Naive thymus-derived CD4-positive, alpha-beta T cell (primary cell): ENCODE measurements around the gene RCOR3. TPM values are rescaled to one million over a fixed set of nuclear protein-coding genes. Genes with fewer than 3 reads are reported as not detected.

Experiments
- ATAC-seq: fragments of 150-1000 bp; cut with Tn5 transposase; 2 replicates; pipeline ENCODE4 v1.10.0; 2021; ENCODE audit warnings: mild to moderate bottlenecking, moderate library complexity
- CTCF ChIA-PET: fragments of 350-600 bp; sonication (Branson Sonifier 250); formaldehyde crosslinking; loops from one replicate; lab custom pipeline; 2021; ENCODE audit warnings: antibody characterized with exemption; lab: Charles Lee
- POLR2A ChIA-PET: fragments of 350-600 bp; sonication (Branson Sonifier 250); formaldehyde crosslinking; loops from one replicate; lab custom pipeline; 2021; ENCODE audit warnings: antibody characterized with exemption, inconsistent platforms; lab: Charles Lee
- DNase-seq, 9 donors: peaks; one replicate each; pipeline versions ENCODE4 v3.0.0 to v3.0.0-alpha.2; 2020 to 2022; ENCODE audit warnings: mixed read lengths in 1 of 9
- H3K27ac ChIP-seq: one replicate; pipeline ENCODE4 v1.7.0; 2013; ENCODE audit warnings: mild to moderate bottlenecking, low read depth, low read length, moderate library complexity
- H3K27me3 ChIP-seq, 2 donors: one replicate each; pipeline ENCODE4 v1.7.0; 2013; ENCODE audit warnings: low read length in 2 of 2, mild to moderate bottlenecking in 2 of 2, moderate library complexity in 2 of 2; ENCODE audit not compliant: control insufficient read depth in 2 of 2, insufficient read depth in 2 of 2
- H3K36me3 ChIP-seq, 3 experiments: 1 replicate in 2 of 3; 2 replicates in 1 of 3; pipeline ENCODE4 v1.7.0; 2013; ENCODE audit warnings: low read length in 3 of 3, mild to moderate bottlenecking in 3 of 3, moderate library complexity in 1 of 3; ENCODE audit not compliant: insufficient read depth in 3 of 3, control insufficient read depth in 2 of 3
- H3K4me1 ChIP-seq, 2 donors: one replicate each; pipeline ENCODE4 v1.7.0; 2013; ENCODE audit warnings: low read length in 2 of 2, mild to moderate bottlenecking in 2 of 2, moderate library complexity in 1 of 2; ENCODE audit not compliant: control insufficient read depth in 2 of 2, insufficient read depth in 2 of 2
- H3K4me3 ChIP-seq: 2 replicates; pipeline ENCODE4 v1.7.0; 2013; ENCODE audit warnings: mild to moderate bottlenecking, low read length
- H3K9me3 ChIP-seq, 3 experiments: 1 replicate in 2 of 3; 2 replicates in 1 of 3; pipeline ENCODE4 v1.7.0; 2013; ENCODE audit warnings: low read length in 3 of 3; ENCODE audit not compliant: control insufficient read depth in 2 of 3
- H3K27ac Mint-ChIP-seq, 9 donors: one replicate each; pipeline ENCODE4 v1.8.0; 2020 to 2022; ENCODE audit warnings: mixed read lengths in 9 of 9, mild to moderate bottlenecking in 8 of 9, moderate library complexity in 5 of 9, inconsistent platforms in 2 of 9
- H3K27me3 Mint-ChIP-seq, 5 donors: one replicate each; pipeline ENCODE4 v1.8.0; 2021 to 2022; ENCODE audit warnings: mixed read lengths in 5 of 5, mild to moderate bottlenecking in 1 of 5
- H3K36me3 Mint-ChIP-seq, 5 donors: one replicate each; pipeline ENCODE4 v1.8.0; 2020 to 2022; ENCODE audit warnings: mixed read lengths in 5 of 5, mild to moderate bottlenecking in 3 of 5, inconsistent platforms in 1 of 5
- H3K4me1 Mint-ChIP-seq, 7 donors: one replicate each; pipeline ENCODE4 v1.8.0; 2020 to 2022; ENCODE audit warnings: mixed read lengths in 7 of 7, mild to moderate bottlenecking in 3 of 7, inconsistent platforms in 1 of 7
- H3K4me3 Mint-ChIP-seq, 10 donors: one replicate each; pipeline ENCODE4 v1.8.0; 2020 to 2022; ENCODE audit warnings: mild to moderate bottlenecking in 10 of 10, mixed read lengths in 10 of 10, moderate library complexity in 6 of 10, inconsistent platforms in 2 of 10
- H3K9me3 Mint-ChIP-seq, 11 donors: one replicate each; pipeline ENCODE4 v1.8.0; 2020 to 2022; ENCODE audit warnings: mixed read lengths in 11 of 11, mild to moderate bottlenecking in 4 of 11, inconsistent platforms in 1 of 11, moderate library complexity in 1 of 11
- intact Hi-C, 2 donors: fragments of 100-400 bp; cut with micrococcal nuclease; formaldehyde crosslinking; loops; one replicate each; pipeline ENCODE4 v1.15.1; 2023
- polyA plus RNA-seq, 2 donors: library from polyadenylated mRNA; unstranded; fragments of 300-500 nt; fragmentation: Illumina TruSeq; gene quantifications; one replicate each; pipeline ENCODE4 v1.2.3, GENCODE V29; 2021
- total RNA-seq, 6 experiments: library from RNA in 5 of 6; stranded (reverse) in 5 of 6; gene quantifications; 1 replicate in 5 of 6; 2 replicates in 1 of 6; pipeline ENCODE4 v1.2.3 and lab custom pipeline; 2021 to 2026

The RCOR3 gene
- total and polyA plus RNA-seq, 7 experiments from 2014 or later, result 26.8 to 98.0 (median 68.0) TPM

- H3K36me3 ChIP-seq, result no peaks in the 10 kb centered on the region
- intact Hi-C loops, result loop anchor here (1.0 to 10.0 kb wide), 4 partner anchors 38 to 744 kb away; partner anchors contain the start of gene LPGAT1 (in 1 of the 2)
- Mint-ChIP-seq H3K9me3 (peaks cover 0 to 2% (median 0%) of the 10 kb centered on the region in 11 donors), H3K4me3 (peak overlapping the region; percentile 87 to 98 (median 97)), H3K27me3 (no peaks in the 10 kb centered on the region), H3K36me3 (peaks cover 0 to 29% (median 0%) of the 10 kb centered on the region in 5 donors), H3K27ac (peak overlapping the region; percentile 87 to 98 (median 94)), H3K4me1 (peaks cover 67 to 88% (median 83%) of the 10 kb centered on the region in 7 donors)
- no peaks in the 10 kb centered on the region for H3K9me3 ChIP-seq
- DNase-seq (no peak), ATAC-seq (no peak)
- peak overlapping the region; percentile 82 for H3K27ac ChIP-seq
- H3K4me1 ChIP-seq, result peaks cover 39 to 50% of the 10 kb centered on the region in 2 donors
- CTCF ChIA-PET, result interaction anchor here (0.8 to 9.8 kb wide), 8 partner anchors 9 to 186 kb away, joined by 3 to 82 read pairs (median 3); no protein-coding TSS in a partner anchor
- H3K4me3 ChIP-seq, result peak overlapping the region; percentile 72
- no peaks in the 10 kb centered on the region for H3K27me3 ChIP-seq
- POLR2A ChIA-PET, result interaction anchor here (1.0 to 5.5 kb wide), 6 partner anchors 8 to 53 kb away, joined by 3 to 49 read pairs (median 5); no protein-coding TSS in a partner anchor
These were observed 69.8 kb downstream of the RCOR3 start for GRCh38 chr1:211328866-211329475.

DNA sequence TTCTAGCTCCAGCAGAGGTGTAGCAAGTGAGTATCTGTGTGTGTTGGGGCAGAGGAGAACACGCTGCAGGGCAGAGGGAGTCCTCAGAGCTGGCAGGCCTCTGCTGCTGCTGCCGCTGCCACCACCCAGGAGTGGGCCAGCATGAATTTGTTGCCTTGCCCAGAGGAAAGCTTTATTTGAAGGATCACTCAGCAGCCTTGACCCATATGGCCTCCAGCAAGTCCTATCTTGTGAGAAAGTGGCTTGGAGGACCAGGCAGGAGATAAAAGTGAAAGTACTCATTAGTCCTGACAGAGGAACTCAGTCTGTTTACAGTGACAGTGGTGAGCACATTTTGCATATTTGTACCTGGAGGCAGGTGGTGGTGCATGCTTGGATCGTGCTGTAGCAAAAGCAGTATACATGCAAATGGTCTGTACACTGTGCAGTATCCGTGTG is 70.6 kb downstream of the RCOR3 start:
- H3K4me3 ChIP-seq, result peak overlapping the region; percentile 72
- H3K9me3 ChIP-seq, result no peaks in the 10 kb centered on the region
- H3K27me3 Mint-ChIP-seq, result no peaks in the 10 kb centered on the region
- H3K4me3 Mint-ChIP-seq, result peak overlapping the region; percentile 87 to 98 (median 97)
- peak overlapping the region; percentile 82 for H3K27ac ChIP-seq
- intact Hi-C loops, result loop anchor here (5.0 to 10.0 kb wide), 3 partner anchors 38 to 745 kb away; partner anchors contain the start of gene LPGAT1 (in 1 of the 2)
- peaks cover 70 to 90% (median 86%) of the 10 kb centered on the region in 7 donors for H3K4me1 Mint-ChIP-seq
- ChIA-PET CTCF (interaction anchor here (1.7 to 9.8 kb wide), 2 partner anchors 8 to 149 kb away, joined by 5 to 82 read pairs; no protein-coding TSS in a partner anchor), POLR2A (interaction anchor here (1.0 to 5.5 kb wide), 2 partner anchors 8 to 26 kb away, joined by 3 to 49 read pairs; no protein-coding TSS in a partner anchor)
- H3K9me3 Mint-ChIP-seq, result peaks cover 0 to 2% (median 0%) of the 10 kb centered on the region in 11 donors
- no peaks in the 10 kb centered on the region for H3K36me3 ChIP-seq
- DNase-seq, result peak in 5 of 9 donors; percentile 21 to 29 (median 27)
- ATAC-seq, result peak; percentile 31
- H3K27ac Mint-ChIP-seq, result peak overlapping the region; percentile 87 to 98 (median 94)
- peaks cover 0 to 29% (median 0%) of the 10 kb centered on the region in 5 donors for H3K36me3 Mint-ChIP-seq
- no peaks in the 10 kb centered on the region for H3K27me3 ChIP-seq
- peaks cover 46 to 55% of the 10 kb centered on the region in 2 donors for H3K4me1 ChIP-seq

- H3K27ac ChIP-seq, result peak overlapping the region; percentile 82
These were observed 71.2 kb downstream of the RCOR3 start for GRCh38 chr1:211330282-211330936.

GRCh38 chr1:211331011-211331709 is 72.0 kb downstream of the RCOR3 start:
- DNase-seq (no peak), ATAC-seq (no peak)
- ChIA-PET POLR2A (interaction anchor here (0.7 kb wide), 1 partner anchor 15 kb away, joined by 3 read pairs; no protein-coding TSS in a partner anchor), CTCF (interaction anchor here (1.8 kb wide), 1 partner anchor 7 kb away, joined by 9 read pairs; no protein-coding TSS in a partner anchor)
- H3K27me3 ChIP-seq, result no peaks in the 10 kb centered on the region
- H3K9me3 Mint-ChIP-seq, result peaks cover 0 to under 1% (median 0%) of the 10 kb centered on the region in 11 donors
- no peak overlapping the region for H3K4me3 ChIP-seq
- no peak overlapping the region for H3K27ac ChIP-seq
- H3K4me3 Mint-ChIP-seq, result peak overlapping the region; percentile 87 to 98 (median 97)
- peaks cover 59 to 61% of the 10 kb centered on the region in 2 donors for H3K4me1 ChIP-seq
- no peaks in the 10 kb centered on the region for H3K27me3 Mint-ChIP-seq
- peaks cover 0 to 27% (median 0%) of the 10 kb centered on the region in 5 donors for H3K36me3 Mint-ChIP-seq
- H3K4me1 Mint-ChIP-seq, result peaks cover 76 to 90% (median 87%) of the 10 kb centered on the region in 7 donors
- no peaks in the 10 kb centered on the region for H3K36me3 ChIP-seq
- intact Hi-C loops, result no loop called here
- H3K27ac Mint-ChIP-seq, result peak overlapping the region; percentile 87 to 98 (median 94)
- no peaks in the 10 kb centered on the region for H3K9me3 ChIP-seq

More at GRCh38 chr1:211330282-211330936, 71.2 kb downstream of the RCOR3 start:
- Histone ChIP-seq H3K9me3 (no peaks in the 10 kb centered on the region), H3K4me3 (no peak overlapping the region), H3K4me1 (peaks cover 52 to 59% of the 10 kb centered on the region in 2 donors), H3K27me3 (no peaks in the 10 kb centered on the region), H3K36me3 (no peaks in the 10 kb centered on the region)
- peak overlapping the region; percentile 87 to 98 (median 97) for H3K4me3 Mint-ChIP-seq
- CTCF ChIA-PET, result interaction anchor here (9.8 kb wide), 1 partner anchor 148 kb away, joined by 82 read pairs; no protein-coding TSS in a partner anchor
- DNase-seq (no peak), ATAC-seq (no peak)
- H3K36me3 Mint-ChIP-seq, result peaks cover 0 to 29% (median 0%) of the 10 kb centered on the region in 5 donors
- no peaks in the 10 kb centered on the region for H3K27me3 Mint-ChIP-seq
- intact Hi-C loops, result no loop called here
- peak overlapping the region; percentile 87 to 98 (median 94) for H3K27ac Mint-ChIP-seq
- H3K4me1 Mint-ChIP-seq, result peaks cover 76 to 90% (median 86%) of the 10 kb centered on the region in 7 donors
- peaks cover 0 to 2% (median 0%) of the 10 kb centered on the region in 11 donors for H3K9me3 Mint-ChIP-seq
- POLR2A ChIA-PET, result no interaction called here

DNA sequence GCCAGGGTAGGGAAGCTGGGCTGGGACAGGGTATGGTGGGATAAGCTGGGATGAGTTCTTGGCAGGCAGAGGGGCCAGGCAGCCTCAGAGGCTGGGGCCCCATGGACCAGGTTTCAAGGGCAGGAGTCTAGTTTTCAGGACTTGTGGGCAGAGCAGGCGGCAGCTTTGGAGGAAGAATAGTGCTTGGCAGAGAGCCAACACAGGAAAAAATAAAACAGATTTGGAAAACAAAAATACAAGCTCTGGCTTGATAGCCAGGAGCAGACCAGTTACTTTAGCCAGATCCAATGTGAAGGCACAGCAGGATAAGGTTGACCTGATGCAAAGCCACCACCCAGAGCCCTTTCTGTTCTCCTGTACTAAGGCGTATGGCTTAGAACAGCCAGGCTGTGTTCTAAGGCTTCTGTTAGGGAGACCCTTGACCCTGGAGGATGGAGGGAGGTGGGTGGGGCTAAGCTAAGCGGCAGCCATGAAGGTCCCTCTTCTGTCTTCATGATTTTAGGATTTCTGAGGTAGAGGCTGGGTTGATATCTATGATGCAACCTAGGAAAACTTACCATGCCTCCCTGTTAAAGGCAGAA is 73.0 kb downstream of the RCOR3 start:
- Histone ChIP-seq H3K27me3 (no peaks in the 10 kb centered on the region), H3K4me3 (no peak overlapping the region), H3K9me3 (no peaks in the 10 kb centered on the region), H3K4me1 (peaks cover 68 to 69% of the 10 kb centered on the region in 2 donors), H3K27ac (peak overlapping the region; percentile 27), H3K36me3 (no peaks in the 10 kb centered on the region)
- Mint-ChIP-seq H3K9me3 (no peaks in the 10 kb centered on the region), H3K4me3 (peak overlapping the region in 7 of 10 donors; percentile 8 to 73 (median 22)), H3K27ac (peak overlapping the region; percentile 45 to 97 (median 84)), H3K36me3 (peaks cover 0 to 24% (median 2%) of the 10 kb centered on the region in 5 donors), H3K4me1 (peaks cover 83 to 95% (median 93%) of the 10 kb centered on the region in 7 donors), H3K27me3 (no peaks in the 10 kb centered on the region)
- intact Hi-C loops, result no loop called here
- POLR2A ChIA-PET, result no interaction called here
- DNase-seq (no peak), ATAC-seq (no peak)
- CTCF ChIA-PET, result interaction anchor here (1.0 to 1.8 kb wide), 2 partner anchors 8 to 26 kb away, joined by 3 to 9 read pairs; no protein-coding TSS in a partner anchor
